AG10803 (cell line): ENCODE data around the gene BATF2.
"Not testable (repeated sequence)": the region's sequence is repeated elsewhere in the genome, so short reads cannot be mapped to it uniquely, and the experiment has no call there.

ENCODE experiments used
- DNase-seq: peaks from one replicate; pipeline ENCODE4 v3.0.0; 2010; ENCODE audit warnings: low read depth
- H3K4me3 ChIP-seq: 2 replicates; pipeline ENCODE4 v1.5.1; 2011; ENCODE audit warnings: mild to moderate bottlenecking, low read length, control low read depth
- CTCF ChIP-seq: conservative IDR thresholded peaks from 2 replicates; pipeline ENCODE4 v1.5.1; 2011; ENCODE audit warnings: mild to moderate bottlenecking, low read length, control low read depth, inconsistent platforms

BATF2 gene

GRCh38 chr11:65040520-65040846 lies 43.7 kb upstream of the BATF2 start:
- no peak for DNase-seq
- TF ChIP-seq CTCF, result no peak
- peak overlapping the region; percentile 70 for H3K4me3 ChIP-seq

- H3K4me3 ChIP-seq, result no peak overlapping the region
- no peak for DNase-seq
- TF ChIP-seq CTCF, result no peak
Measured at GRCh38 chr11:65036931-65037330, 40.2 kb upstream of the BATF2 start.

GRCh38 chr11:65035579-65035978 lies 38.8 kb upstream of the BATF2 start:
- TF ChIP-seq CTCF, result no peak
- DNase-seq, result no peak
- no peak overlapping the region for H3K4me3 ChIP-seq

- DNase-seq, result no peak
- TF ChIP-seq CTCF, result no peak
Measured at GRCh38 chr11:65034423-65034822, 37.7 kb upstream of the BATF2 start.

GRCh38 chr11:65032216-65032615 lies 35.4 kb upstream of the BATF2 start:
- TF ChIP-seq CTCF, result no peak
- H3K4me3 ChIP-seq, result no peak overlapping the region
- no peak for DNase-seq

More at GRCh38 chr11:65034423-65034822, 37.7 kb upstream of the BATF2 start:
- H3K4me3 ChIP-seq, result no peak overlapping the region

- TF ChIP-seq CTCF, result peak; percentile 66
- peak; percentile 97 for DNase-seq
- peak within 1 kb of the TSS; percentile 85 for H3K4me3 ChIP-seq
Measured at GRCh38 chr11:65027213-65028067, 30.7 kb upstream of the BATF2 start, which contains the start of gene SNX15. TSS of gene SNX15 (plus strand) at chr11:65027439. CDS start at chr11:65027538, 99 bp downstream.

GRCh38 chr11:65026810-65027209 lies 30.0 kb upstream of the BATF2 start:
- TF ChIP-seq CTCF, result no peak
- peak overlapping the region; percentile 52 for H3K4me3 ChIP-seq
- DNase-seq, result no peak

GRCh38 chr11:65023502-65023901 lies 26.7 kb upstream of the BATF2 start:
- not testable (repeated sequence) for H3K4me3 ChIP-seq

More at GRCh38 chr11:65023502-65023901, 26.7 kb upstream of the BATF2 start:
- not testable (repeated sequence) for DNase-seq
